Activated naive CD4-positive, alpha-beta T cell treated with Interleukin-2 at 50 U/mL for 16 hours (primary cell): ENCODE results near the gene TMPRSS9.
"Not testable (repeated sequence)": the region's sequence is repeated elsewhere in the genome, so short reads cannot be mapped to it uniquely, and the experiment has no call there.

Experiments used
- DNase-seq: peaks from one replicate; pipeline ENCODE4 v3.0.0-alpha.2; 2020

The TMPRSS9 gene

DNA sequence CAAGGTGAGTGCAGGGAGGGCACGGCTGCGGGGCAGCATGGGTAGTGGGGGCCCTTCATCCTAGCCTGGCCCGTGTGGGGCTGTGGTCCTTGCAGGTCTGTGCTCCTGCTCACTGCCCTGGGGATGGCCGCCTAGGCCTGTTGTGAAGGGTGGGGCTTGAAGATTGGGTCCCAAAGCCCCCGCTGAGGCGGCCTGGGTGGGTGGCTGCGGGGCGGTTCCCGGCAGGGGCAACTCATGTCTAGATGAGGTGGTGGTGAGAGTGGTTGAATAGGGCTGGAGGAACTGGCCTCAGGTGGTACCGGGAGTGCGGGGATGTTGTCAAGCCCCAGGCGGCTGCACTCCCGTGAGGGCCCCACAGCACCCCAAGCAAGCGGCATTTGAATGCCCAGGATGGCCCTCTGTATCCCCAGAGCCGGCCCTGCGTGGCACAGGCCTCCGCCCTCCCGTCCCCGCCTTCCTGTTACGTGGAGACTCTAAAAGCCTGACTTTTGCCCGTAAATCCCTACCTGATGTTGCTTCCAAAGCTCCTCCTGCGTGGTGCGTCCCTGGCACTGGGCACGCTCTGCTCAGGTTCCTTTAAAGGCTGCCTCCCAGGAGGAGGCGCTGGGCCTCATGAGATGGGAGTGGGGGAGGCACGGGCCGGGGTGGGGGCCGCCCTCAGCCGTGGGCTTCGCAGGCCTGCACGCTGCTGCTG, 16.6 kb upstream of the TMPRSS9 start:
- DNase-seq: no peak

DNA sequence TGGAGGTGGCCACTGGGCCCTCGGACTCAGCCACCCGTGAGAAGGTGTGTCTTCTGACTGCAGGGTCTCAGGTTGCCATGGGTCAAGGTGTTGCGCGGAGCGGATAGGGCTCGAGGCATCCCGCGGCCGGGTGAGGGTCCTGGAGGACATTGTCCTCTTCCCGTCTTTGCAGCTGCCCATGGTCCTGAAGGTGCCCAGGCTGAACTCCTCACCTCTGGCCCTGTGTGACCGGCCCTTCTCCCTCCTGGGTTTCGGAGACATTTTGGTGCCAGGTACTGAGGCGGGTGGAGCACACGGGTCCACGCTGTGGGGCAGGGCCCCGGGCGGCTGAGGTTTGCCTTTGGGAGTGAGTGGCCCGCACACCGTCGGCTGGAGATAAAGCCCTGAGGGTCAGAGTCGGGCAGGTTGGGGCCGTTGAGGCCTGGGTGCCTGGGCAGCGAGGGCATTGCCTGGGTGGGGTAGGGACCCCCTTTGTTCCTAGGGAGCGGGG, 15.6 kb upstream of the TMPRSS9 start:
- no peak for DNase-seq

DNA sequence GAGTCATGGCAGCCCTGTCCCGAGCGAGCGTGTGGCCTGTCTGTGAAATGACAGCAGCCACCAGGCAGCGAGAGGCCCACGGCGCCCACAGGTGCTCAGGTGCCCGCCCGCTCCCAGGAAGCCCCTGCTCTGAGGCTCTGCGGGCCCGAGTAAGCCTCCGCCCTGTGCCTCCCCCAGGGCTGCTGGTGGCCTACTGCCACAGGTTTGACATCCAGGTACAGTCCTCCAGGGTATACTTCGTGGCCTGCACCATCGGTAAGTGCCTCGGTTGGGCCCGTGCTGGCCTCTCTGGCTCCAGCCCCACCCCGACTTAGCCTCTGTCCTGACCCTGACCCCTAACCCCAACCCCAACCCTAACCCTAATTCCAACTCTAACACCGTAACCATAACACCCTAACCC, 15.0 kb upstream of the TMPRSS9 start:
- no peak for DNase-seq

DNA sequence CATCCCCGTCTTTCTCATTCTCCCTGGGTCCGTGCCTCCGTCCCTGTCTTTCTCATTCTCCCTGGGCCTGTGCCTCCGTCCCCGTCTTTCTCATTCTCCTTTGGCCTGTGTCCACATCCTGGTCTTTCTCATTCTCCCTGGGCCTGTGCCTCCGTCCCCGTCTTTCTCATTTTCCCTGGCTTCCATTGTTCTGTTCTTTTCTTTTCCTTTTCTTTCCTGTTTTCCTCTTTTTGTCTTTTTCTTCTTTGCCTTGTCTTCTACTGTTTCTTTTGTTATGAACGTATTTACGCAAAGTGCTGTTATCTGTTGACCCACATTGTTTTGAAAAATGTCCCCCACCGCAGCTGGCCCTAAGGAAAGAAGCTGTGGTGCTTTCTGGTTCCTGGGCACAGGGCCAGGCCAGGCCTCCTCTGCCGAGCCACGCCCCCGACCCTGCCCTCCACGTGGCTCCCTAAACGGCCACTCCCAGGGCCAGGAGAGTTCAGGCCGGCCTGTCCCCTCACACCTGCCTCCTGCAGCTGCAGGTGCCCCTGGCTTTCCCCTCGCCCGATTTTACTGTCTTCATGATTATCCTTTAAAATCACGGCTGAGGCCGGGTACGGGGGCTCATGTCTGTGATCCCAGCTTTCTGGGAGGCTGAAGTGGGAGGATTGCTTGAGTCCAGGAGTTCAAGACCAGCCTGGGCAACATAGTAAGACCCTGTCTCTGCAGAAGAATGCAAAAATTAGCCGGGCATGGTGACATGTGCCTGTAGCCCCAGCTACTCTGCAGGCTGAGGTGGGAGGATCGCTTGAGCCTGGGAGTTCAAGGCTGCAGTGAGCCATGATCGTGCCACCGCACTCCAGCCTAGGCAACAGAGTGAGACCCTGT, 14.0 kb upstream of the TMPRSS9 start:
- no peak for DNase-seq

DNA sequence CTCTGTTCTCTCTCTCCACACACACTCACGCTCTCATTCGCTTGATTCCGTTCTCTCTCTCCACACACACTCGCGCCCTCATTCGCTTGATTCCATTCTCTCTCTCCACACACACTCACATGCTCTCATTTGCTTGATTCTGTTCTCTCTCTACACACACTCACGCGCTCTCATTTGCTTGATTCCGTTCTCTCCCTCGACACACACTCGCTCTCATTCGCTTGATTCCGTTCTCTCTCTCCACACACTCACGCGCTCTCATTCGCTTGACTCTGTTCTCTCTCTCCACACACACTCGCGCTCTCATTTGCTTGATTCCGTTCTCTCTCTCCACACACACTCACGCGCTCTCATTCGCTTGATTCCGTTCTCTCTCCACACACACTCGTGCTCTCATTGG, 10.2 kb upstream of the TMPRSS9 start:
- not testable (repeated sequence) for DNase-seq

DNA sequence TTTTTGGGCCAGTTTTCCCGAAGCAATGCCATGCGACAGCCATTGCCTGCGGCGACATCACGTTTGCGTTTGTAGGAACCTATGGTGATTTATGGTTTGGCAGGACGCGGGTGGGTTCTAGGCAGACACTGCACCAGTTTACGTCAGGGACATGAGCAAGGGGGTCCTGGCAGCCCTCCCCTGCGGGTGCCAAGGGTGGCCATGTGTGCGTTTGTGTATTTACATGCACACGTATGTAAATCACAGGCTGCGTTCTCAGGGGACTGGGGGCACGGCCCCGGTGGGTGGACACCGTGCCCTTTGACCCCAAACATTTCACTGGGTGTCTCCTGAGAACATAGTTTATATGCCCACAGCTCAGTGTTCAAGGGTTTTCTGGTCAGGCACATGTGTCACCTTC, 9.4 kb upstream of the TMPRSS9 start:
- no peak for DNase-seq

DNA sequence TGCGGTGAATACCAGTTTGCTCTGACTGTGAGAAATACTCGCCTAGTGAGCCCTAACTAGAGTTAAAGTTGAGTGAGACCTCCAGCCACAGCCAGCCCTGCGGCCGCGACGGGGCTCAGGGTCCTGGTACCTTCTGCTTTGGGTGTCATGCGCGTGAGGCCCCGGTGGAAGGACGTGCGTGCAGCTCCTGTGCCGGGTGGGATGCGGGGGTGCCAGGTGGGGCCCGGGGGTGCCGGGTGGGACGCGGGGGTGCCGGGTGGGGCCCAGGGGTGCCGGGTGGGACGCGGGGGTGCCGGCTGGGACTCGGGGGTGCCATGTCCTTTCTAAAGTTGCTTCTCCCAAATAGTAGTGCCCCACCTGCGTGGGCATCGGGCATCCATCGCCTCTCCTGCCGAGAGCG, 8.5 kb upstream of the TMPRSS9 start:
- no peak for DNase-seq

DNA sequence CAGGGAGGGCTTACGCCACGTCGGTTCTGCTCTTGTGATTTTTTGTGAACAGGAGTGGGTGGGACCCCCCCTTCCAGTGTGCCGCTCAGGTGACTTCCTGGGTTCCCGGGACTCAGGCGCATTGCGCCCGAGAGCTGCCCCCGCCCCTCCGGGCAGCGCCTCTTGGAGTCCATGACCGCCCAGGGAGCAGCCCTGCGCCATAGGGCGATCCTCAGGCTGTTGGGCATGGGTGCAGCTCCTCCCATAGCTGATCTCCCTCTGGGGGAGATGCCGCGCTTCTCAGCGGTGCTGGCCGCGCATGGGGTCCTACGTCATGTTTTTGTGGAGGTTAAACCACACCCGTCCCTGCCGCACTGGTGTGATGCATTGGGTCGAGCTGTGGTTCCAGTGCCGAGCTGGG, 7.9 kb upstream of the TMPRSS9 start:
- no peak for DNase-seq

DNA sequence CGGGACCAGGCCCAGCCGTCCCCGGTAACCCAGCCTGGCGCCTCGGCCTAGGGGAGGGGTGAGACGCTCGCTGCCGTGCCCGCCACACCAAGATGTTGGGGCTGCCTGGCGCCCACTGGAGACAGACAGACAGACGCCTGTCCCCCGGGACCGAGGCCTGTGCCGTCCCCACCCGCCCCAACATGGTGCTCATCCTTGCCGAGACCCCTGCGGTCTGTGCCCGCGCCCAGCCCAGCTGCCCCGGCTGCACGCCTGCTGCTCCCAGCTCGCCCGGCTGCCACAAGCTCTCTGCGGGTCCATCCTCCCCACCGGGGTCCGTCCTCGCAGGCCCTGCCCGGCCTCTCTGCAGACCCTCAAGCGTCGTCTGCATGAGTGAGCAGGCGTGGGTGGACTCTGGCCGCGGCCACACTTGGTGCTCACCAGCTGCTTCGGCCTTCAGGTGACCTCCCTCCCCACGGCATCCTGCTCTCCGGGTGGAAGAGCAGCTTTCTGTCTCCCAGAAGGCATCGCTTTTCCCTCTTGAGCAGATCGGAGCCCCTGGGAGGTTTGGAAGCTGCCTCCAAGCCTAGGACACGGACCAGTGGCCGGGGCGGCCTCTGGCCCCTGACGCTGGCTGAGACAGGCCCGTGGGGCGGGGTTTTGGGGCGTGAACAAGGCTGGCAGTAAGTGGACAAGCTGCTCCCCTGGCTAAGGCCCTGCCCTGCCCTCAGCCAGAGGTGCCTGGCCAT, 6.7 kb upstream of the TMPRSS9 start:
- no peak for DNase-seq

DNA sequence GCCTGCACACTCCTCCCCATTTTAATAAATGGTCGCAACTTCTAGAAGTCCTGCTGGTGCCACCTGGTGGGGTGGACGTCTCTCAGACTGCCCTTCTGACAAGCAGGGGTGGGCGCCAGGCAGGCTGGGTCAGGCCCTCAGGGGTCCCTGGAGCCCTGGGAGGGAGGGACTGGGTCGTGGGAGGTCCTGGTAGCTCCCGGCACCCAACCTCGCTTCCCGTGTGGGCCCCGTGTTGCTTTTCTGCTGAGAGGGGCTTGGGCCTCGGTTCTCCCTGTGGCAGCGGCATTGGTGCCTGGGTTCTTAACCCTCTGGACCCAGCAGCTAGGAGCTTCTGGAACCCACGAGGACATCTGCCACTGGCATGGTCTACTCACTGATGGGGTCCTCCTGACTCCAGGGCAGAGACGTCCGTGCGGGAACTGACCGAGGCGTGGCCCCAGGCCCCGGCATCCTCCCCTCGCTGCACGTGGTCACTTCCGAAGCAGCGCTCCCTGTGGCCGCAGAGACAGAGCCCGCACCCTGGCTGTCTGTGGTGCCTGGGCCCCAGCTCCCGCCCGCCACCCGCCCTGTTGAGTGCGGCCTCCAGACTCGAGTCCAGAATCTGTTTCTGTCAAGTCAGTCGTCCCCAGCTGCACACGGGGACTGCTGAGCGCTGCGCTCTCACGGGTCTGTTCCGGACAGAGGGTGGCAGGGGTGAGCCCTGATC, 6.0 kb upstream of the TMPRSS9 start:
- no peak for DNase-seq

DNA sequence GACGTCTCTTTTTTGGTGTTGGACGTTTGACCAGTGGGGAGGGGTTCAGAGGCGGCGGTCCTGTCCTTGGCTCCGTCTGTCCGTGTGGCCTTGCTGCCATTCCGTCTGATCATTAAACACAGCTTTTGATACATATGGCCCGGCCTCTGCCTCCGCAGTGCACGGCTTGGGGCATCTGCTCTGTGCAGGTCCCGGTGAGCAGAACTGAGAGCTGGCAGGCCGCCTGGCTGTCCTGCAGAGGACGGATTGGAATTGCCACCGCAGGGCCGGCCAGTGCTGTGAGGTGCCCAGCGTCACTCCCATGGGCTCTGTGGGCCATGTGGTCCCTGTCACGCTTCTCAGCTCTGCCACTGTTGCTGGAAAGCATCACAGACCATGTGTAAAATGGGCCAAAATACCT, 5.4 kb upstream of the TMPRSS9 start:
- no peak for DNase-seq

DNA sequence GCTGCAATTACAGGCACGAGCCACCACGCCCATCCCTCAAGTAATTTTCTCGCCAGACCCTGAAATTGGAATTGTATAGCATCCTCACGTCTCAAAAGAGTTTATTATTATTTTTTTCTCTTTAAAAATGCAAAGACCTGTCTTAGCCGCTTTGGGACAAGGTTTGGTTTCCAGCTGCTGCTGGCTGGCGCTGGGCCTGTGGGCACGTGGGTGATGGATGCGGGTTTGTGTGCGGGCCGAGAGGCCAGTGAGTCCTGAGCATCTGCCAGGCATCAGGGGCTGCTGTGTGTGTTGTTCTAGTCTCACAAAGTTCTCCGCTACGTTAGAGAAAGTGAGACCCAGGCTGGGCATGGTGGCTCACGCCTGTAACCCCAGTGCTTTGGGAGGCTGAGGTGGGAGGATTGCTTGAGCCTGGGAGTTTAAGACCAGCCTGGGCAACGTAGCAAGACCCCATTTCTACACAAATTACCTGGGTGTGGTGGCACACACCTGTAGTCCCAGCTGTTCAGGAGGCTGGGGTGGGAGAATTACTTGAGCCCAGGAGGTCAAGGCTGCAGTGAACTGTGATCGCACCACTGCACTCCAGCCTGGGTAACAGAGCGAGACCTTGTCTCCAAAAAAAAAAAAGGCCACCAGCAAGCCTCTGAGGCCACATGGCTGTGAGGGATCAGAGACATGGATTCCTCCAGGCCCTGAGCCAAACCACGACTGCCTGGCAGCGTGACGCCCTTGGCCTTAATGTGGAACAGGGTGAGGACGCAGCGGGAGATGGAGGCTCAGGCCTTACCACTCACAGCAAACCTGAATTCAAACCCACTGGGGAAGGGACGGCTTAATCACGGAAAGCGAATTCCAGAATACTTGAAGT, 4.7 kb upstream of the TMPRSS9 start:
- DNase-seq: no peak

DNA sequence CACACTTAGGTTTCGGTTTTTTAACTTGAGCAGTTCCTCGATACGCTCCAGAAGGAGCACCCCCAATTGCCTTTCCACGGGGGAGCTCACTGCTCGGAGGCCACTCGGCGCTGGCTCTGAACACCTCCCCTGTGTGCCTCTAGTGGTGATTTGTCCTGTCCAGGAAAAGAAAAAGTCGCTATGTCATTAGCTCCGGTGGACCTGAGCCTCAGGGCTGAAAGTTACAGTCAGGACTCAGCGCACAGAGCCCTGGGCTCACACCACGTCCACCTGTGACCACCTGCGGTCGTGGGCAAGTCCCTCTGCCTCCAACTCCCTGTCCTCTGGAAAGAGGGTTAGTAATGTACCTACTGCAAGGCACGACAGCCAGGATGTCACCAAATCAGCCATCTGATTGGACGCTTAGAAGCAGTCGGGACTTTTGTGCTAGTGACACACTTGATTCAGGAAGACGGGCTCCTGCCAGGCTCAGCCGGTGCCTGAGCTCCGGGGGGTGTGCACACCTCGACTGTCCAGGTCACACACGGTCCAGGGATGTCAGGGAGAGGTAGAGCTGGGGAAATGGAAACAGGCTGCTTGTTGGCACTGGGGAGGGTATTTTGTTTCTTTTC, 3.9 kb upstream of the TMPRSS9 start:
- no peak for DNase-seq

DNA sequence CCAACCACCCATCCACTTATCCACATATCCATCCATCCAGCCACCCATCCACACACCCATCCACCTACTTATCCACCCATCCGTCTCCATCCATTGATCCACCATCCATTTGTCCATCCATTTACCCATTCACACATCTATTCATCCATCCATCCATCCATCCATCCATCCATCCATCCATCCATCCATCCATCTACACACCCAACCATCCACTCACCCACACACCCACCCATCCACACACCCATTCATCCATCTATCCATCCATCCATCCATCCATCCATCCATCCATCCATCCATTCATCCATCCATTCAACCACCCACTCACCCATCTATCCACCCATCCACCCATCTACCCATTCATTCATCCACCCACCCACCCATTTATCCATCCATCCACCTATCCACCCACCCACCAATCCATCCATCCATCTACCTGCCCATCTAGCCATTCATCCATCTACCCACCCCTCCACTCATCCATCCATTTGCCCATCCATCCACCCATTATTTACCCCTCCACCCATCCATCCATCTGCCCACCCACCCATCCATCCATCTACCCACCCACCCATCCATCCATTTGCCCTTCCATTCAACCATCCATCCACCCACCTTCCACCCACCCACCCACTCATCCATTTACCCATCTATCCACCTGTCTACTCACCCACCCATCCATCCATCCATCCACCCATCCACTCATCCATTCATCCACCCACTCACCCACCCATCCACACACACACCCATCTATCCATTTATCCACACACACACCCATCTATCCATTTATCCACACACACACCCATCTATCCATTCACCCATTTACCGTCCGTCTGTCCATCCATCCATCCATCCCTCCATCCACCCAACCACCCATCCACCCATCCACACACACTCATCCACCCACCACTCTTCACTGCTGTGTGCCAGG, 2.5 kb upstream of the TMPRSS9 start:
- DNase-seq: no peak

DNA sequence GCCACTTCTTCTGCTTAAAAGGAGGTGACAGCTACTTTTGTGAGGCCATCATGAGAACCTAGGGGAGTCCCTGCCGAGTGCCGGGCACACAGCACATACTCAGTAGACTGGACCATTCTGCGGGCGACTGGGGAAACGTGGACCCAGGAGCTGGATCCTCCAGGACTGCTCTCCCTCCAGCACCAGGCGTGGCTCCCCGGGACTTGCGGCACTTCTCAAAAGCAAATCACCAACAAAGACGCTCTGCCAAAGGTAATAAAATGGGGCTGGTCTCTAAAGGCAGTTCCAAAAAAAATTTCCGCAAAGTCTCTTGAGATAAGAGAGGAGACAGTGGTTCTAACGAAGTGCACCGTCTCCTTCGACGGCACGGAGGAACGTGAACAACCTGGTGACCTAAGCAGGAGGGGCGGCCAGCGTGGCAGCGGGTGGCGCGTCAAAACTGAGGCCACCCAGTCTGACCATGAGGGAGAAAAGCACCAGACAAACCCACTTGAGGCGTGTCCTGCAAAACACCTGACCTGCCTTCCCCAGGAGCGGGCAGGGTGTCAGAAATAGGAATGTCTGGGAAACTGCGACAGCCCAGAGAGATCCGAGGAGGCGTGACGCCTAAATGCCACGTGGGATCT, 1.4 kb upstream of the TMPRSS9 start:
- DNase-seq: no peak

DNA sequence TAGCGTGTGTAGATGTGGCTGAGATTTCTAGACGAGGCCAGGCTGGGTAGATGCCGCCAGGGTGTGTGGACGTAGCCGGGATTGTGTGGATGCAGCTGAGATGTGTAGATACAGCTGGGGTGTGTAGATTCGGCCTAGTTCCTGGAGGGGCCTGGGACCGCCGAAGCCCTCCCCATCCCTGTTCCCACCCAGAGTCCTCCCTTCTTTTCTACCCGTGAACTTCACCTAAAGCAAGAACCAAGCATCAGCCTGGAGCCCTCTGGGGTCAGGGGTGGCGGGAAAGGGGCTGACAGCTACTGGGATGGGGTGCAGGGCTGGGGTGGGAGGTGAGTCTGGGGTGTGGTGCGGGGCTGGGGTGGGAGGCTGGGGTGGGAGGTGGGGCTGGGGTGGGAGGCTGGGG, 768 bp downstream of the TMPRSS9 start:
- no peak for DNase-seq

DNA sequence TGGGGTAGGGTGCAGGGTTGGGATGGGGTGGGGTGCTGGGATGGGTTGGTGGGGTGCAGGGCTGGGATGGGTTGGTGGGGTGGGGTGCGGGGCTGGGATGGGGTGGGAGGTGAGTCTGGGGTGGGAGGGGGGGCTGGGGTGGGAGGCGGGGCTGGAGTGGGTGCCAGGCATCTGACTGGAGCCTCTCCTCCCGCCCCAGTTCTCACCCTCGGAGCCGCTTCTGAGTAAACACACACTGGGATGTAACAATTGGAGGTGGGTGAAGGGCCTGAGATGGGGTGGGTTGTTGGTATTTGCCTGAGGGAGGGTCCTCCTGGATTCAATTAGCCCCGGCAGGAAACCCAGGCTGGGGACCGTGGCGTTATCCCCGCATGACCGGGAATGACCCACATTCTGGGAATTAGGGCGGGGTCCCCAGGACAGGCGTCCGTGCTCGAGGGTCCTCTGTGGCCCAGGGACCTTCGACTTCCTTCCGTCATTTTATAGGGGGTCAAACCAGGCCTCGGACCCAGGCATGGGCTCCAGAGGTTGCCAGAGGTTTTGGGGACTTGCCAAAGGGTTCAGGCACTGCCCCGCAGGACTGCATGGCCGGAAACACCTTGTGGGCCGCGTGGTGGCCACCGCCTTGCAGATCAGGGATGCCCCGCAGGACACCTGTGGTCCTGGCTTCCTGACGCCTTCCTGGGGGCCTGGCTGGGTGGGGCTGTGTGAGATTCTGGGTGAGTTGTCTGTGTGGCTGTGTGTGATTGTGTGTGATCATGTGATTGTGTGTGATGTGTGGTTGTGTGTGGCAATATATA, 1.4 kb downstream of the TMPRSS9 start:
- DNase-seq: no peak

DNA sequence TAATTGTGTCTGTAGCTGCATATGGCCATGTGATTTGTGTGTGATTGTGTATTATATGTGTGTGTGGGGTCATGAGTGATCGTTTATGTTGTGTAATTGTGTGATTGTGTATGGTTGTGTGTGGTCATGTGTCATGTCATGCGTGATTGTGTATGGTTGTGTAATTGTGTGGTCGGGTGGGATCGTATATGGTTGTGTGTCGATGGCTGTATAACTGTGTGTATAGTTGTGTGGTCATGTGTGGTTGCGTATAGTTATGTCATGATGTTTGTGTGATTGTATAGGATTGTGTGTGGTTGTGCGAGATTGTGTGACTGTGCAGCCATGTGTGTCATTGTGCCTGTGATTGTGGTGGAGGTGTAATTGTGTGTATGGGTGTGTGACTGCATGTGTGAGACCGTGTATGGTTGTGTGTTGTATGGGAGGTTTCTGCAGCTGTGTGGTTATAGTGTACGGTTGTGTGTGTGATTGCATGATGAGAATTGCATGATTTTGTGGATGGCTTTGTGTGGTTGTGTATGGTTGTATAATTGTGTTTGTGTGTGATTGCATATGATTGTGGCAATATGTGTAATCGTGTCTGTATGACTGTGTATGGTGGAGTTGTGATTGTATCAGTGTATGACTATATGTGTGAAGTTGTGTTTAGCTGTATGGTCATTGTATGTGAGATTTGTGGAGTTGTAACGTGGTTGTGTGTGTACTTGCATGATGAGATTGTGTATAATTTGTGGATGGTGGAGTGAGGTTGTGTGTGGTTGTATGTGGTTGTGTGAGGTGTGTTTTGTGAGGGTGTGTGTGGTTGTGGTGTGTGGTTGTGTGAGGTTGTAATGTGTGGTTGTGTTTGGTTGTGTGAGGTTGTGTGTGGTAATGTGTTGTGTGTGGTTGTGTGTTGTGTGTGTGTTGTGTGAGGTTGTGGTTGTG, 2.2 kb downstream of the TMPRSS9 start:
- DNase-seq: no peak
